Smooth muscle cell (in vitro differentiated cells): Measurements from ENCODE around the gene NECAB2. TPM values are rescaled to one million over a fixed set of nuclear protein-coding genes. Genes with fewer than 3 reads are reported as not detected.

Experiments used
- DNase-seq: peaks from one replicate; lab custom pipeline; 2025; ENCODE audit not compliant: unreplicated experiment; lab: John Stamatoyannopoulos, UW
- H2AFZ ChIP-seq: fragments of 200-600 bp; sonication (generic); 2 replicates; pipeline ENCODE4 v1.6.0; 2016; ENCODE audit warnings: antibody characterized with exemption, low read depth, mild to moderate bottlenecking
- H3F3A ChIP-seq: fragments of 200-600 bp; sonication (generic); 2 replicates; pipeline ENCODE4 v1.6.0; 2017; ENCODE audit warnings: antibody characterized with exemption, low read depth
- H3K27ac ChIP-seq: fragments of 200-600 bp; sonication (generic); 2 replicates; pipeline ENCODE4 v1.5.1; 2016; ENCODE audit warnings: low read depth, mild to moderate bottlenecking
- H3K27me3 ChIP-seq: fragments of 200-600 bp; sonication (generic); 2 replicates; pipeline ENCODE4 v1.6.1; 2016; ENCODE audit warnings: low read depth, mild to moderate bottlenecking
- H3K36me3 ChIP-seq: fragments of 200-600 bp; sonication (generic); 2 replicates; pipeline ENCODE4 v1.5.1; 2016; ENCODE audit warnings: low read depth
- H3K4me1 ChIP-seq: fragments of 200-600 bp; sonication (generic); 2 replicates; pipeline ENCODE4 v1.5.1; 2016; ENCODE audit warnings: low read depth
- H3K4me2 ChIP-seq: fragments of 200-600 bp; sonication (generic); 2 replicates; pipeline ENCODE4 v1.6.0; 2016; ENCODE audit warnings: mild to moderate bottlenecking
- H3K4me3 ChIP-seq: fragments of 200-600 bp; sonication (generic); 2 replicates; pipeline ENCODE4 v1.5.1; 2016; ENCODE audit warnings: mild to moderate bottlenecking
- H3K79me2 ChIP-seq: fragments of 200-600 bp; sonication (generic); 2 replicates; pipeline ENCODE4 v1.6.0; 2016; ENCODE audit warnings: low read depth, mild to moderate bottlenecking
- H3K9ac ChIP-seq: fragments of 200-600 bp; sonication (generic); 2 replicates; pipeline ENCODE4 v1.6.0; 2016; ENCODE audit warnings: low read depth
- H3K9me3 ChIP-seq: fragments of 200-600 bp; sonication (generic); replicated peaks from 2 replicates; pipeline ENCODE4 v1.5.1; 2016; ENCODE audit warnings: low read depth
- H4K20me1 ChIP-seq: fragments of 200-600 bp; sonication (generic); 2 replicates; pipeline ENCODE4 v1.6.0; 2016; ENCODE audit warnings: low read depth
- CTCF ChIP-seq: fragments of 200-600 bp; sonication (generic); IDR thresholded peaks from 2 replicates; pipeline ENCODE4 v1.5.1; 2017; ENCODE audit warnings: borderline replicate concordance, mild to moderate bottlenecking, antibody characterized with exemption; ENCODE audit not compliant: insufficient read depth, poor library complexity, severe bottlenecking
- WGBS: methylation state at CpG from one replicate; pipeline ENCODE4 v1.1.7; 2016; ENCODE audit warnings: low lambda C conversion rate; 5-methylcytosine and 5-hydroxymethylcytosine counted together
- polyA plus RNA-seq: library from polyadenylated mRNA; unstranded; fragments of >200 nt; fragmentation: Nextera tagmentation; extraction: Ambion mirVana; gene quantifications from 2 replicates; pipeline ENCODE4 v1.2.1, GENCODE V29; 2016
- total RNA-seq: library from RNA; depleted of rRNA; stranded (reverse); fragments of >200 nt; gene quantifications from 2 replicates; pipeline ENCODE4 v1.2.3, GENCODE V29; 2014

The NECAB2 gene
- total and polyA plus RNA-seq, 2 experiments from 2014 or later, result 0.22 to 1.7 TPM

DNA sequence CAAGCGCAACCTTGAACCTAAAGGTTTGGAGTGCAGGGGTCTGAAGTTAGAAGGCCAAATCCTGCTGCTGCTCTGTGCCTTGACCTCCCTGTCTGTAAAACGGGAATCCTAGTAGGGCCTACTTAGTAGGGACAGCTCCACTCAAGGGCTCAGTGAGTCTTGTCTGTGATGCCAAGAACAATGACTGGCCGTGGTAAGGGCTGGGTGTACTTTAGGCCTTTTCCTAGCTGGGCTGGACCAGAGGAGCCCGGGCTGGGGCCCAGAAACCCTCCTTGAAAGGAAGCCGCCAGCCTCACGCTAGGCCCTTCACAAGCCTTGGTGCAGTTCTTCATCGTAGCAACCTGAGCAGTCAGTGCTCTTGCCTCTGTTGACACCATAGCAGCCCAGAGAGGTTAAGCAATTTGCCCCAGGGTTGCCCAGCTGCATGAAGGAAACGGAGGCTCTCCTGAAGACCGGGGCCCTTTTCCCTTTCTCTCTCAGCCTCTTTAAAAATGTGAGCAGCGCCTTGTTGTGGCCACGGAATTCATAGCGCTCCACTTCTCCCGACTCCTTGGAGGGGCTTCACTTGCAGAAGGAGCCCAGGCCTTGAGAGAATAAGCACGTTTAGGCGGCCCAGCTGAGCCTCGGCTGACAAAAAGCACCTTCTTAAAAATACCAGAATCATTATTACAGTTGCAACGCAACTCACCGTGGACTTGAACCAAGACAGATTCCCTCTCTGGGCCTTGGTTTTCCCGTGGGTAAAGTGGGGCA, 4.4 kb downstream of the NECAB2 start:
- Histone ChIP-seq H3F3A (no peaks in the 10 kb centered on the region), H4K20me1 (no peaks in the 10 kb centered on the region), H3K27ac (no peak overlapping the region), H3K36me3 (no peaks in the 10 kb centered on the region), H3K4me2 (no peak overlapping the region), H3K9ac (no peak overlapping the region), H3K4me3 (no peak overlapping the region), H3K27me3 (peaks cover 12% of the 10 kb centered on the region), H3K4me1 (no peaks in the 10 kb centered on the region), H3K79me2 (no peaks in the 10 kb centered on the region), H3K9me3 (no peaks in the 10 kb centered on the region), H2AFZ (no peak overlapping the region)
- no peak for DNase-seq
- TF ChIP-seq CTCF, result no peak
- 86% methylated on average over 19 of the region's 19 CpGs for WGBS

DNA sequence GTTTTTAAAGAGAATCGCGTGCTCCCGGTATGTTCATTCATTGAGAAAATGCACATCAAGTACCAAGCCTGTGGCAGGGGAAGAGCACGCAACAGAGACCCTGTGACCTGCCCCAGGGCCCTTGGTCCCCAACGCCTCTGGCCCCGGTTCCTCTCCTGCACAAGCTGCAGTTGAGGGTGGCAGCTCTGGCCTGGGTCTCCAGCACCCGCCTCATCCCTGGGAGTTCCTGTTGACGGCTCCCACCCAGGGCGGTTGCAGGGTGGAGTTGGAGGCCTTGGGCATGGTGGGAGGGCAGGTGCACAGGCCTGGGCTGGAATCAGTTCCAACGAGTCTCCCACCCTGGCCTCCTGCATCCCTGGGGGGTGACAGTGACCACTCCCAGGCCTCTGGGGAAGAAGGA, 5.0 kb downstream of the NECAB2 start:
- 92% methylated on average over 10 of the region's 10 CpGs for WGBS
- Histone ChIP-seq H3K4me3 (no peak overlapping the region), H4K20me1 (no peaks in the 10 kb centered on the region), H3K27me3 (peaks cover 12% of the 10 kb centered on the region), H3K4me2 (no peak overlapping the region), H3F3A (no peaks in the 10 kb centered on the region), H3K9ac (no peak overlapping the region), H3K36me3 (no peaks in the 10 kb centered on the region), H3K79me2 (no peaks in the 10 kb centered on the region), H3K9me3 (no peaks in the 10 kb centered on the region), H3K27ac (no peak overlapping the region), H3K4me1 (no peaks in the 10 kb centered on the region), H2AFZ (no peak overlapping the region)
- no peak for TF ChIP-seq CTCF
- DNase-seq, result no peak

GRCh38 chr16:83973581-83974385, 5.7 kb downstream of the NECAB2 start:
- Histone ChIP-seq H3K4me1 (no peaks in the 10 kb centered on the region), H3K27me3 (peaks cover 11% of the 10 kb centered on the region), H3F3A (no peaks in the 10 kb centered on the region), H3K4me2 (no peak overlapping the region), H3K4me3 (no peak overlapping the region), H3K9ac (no peak overlapping the region), H2AFZ (no peak overlapping the region), H3K9me3 (no peaks in the 10 kb centered on the region), H3K36me3 (no peaks in the 10 kb centered on the region), H4K20me1 (no peaks in the 10 kb centered on the region), H3K79me2 (no peaks in the 10 kb centered on the region), H3K27ac (no peak overlapping the region)
- TF ChIP-seq CTCF, result no peak
- no peak for DNase-seq
- WGBS, result 87% methylated on average over 22 of the region's 22 CpGs
